IMR-90 (cell line): ENCODE results near the gene KRTAP10-10. TPM values are rescaled to one million over a fixed set of nuclear protein-coding genes. Genes with fewer than 3 reads are reported as not detected.

ENCODE experiments used
- ATAC-seq: fragments of 200-7000 bp; cut with Tn5 transposase; 2 replicates; pipeline ENCODE4 v1.9.1; 2020; ENCODE audit warnings: low read depth, mild to moderate bottlenecking, moderate library complexity
- BruUV-seq: library from RNA; stranded (reverse); fragments of 400-500 nt; replicated peaks from 2 replicates; lab custom pipeline; 2021; lab: Mats Ljungman, UMichigan
- CTCF ChIA-PET: fragments of 300-600 bp; formaldehyde crosslinking; extraction: SDS; loops from one replicate; lab custom pipeline; 2021; ENCODE audit warnings: antibody characterized with exemption; lab: Yijun Ruan, JAX
- POLR2A ChIA-PET: fragments of 300-600 bp; sonication (Branson Sonifier 250); formaldehyde crosslinking; loops from one replicate; lab custom pipeline; 2022; ENCODE audit warnings: antibody characterized with exemption; ENCODE audit not compliant: unreplicated experiment; lab: Charles Lee
- DNase-seq: peaks from one replicate; pipeline ENCODE4 v3.0.0; 2013
- H2AFZ ChIP-seq: replicated peaks from 2 replicates; pipeline ENCODE3; 2013; ENCODE audit warnings: low read length, mild to moderate bottlenecking; ENCODE audit not compliant: poor library complexity
- H2AK5ac ChIP-seq: 2 replicates; pipeline ENCODE4 v1.6.1; 2013; ENCODE audit warnings: low read depth, low read length, inconsistent platforms
- H2AK9ac ChIP-seq: replicated peaks from 2 replicates; pipeline ENCODE3; 2013; ENCODE audit warnings: mild to moderate bottlenecking, low read depth, low read length, moderate library complexity; ENCODE audit not compliant: poor library complexity
- H2BK120ac ChIP-seq: 2 replicates; pipeline ENCODE4 v1.6.1; 2013; ENCODE audit warnings: low read depth, low read length, inconsistent platforms
- H2BK15ac ChIP-seq: 3 replicates; pipeline ENCODE4 v1.6.1; 2013; ENCODE audit warnings: low read depth, low read length, inconsistent platforms
- H2BK20ac ChIP-seq: 2 replicates; pipeline ENCODE4 v1.6.1; 2013; ENCODE audit warnings: low read depth, mild to moderate bottlenecking, inconsistent platforms, low read length, moderate library complexity
- H2BK5ac ChIP-seq: 2 replicates; pipeline ENCODE4 v1.6.1; 2013; ENCODE audit warnings: mild to moderate bottlenecking, low read depth, low read length, inconsistent platforms; ENCODE audit not compliant: poor library complexity, severe bottlenecking
- H3K14ac ChIP-seq: replicated peaks from 2 replicates; pipeline ENCODE4 v1.6.1; 2013; ENCODE audit warnings: low read depth, low read length, inconsistent platforms
- H3K18ac ChIP-seq: 2 replicates; pipeline ENCODE4 v1.6.1; 2013; ENCODE audit warnings: low read depth, low read length, control low read depth
- H3K23ac ChIP-seq: 2 replicates; pipeline ENCODE4 v1.6.1; 2013; ENCODE audit warnings: low read depth, low read length, inconsistent platforms
- H3K27ac ChIP-seq: 2 replicates; pipeline ENCODE4 v1.5.1; 2013; ENCODE audit warnings: mild to moderate bottlenecking, control low read depth, low read length; ENCODE audit not compliant: insufficient read depth
- H3K27me3 ChIP-seq: 2 replicates; pipeline ENCODE4 v1.6.1; 2013; ENCODE audit warnings: low read length; ENCODE audit not compliant: control insufficient read depth, insufficient read depth
- H3K36me3 ChIP-seq: 2 replicates; pipeline ENCODE4 v1.6.1; 2013; ENCODE audit warnings: low read length, mixed read lengths; ENCODE audit not compliant: control insufficient read depth, insufficient read depth
- H3K4ac ChIP-seq: 2 replicates; pipeline ENCODE4 v1.6.1; 2013; ENCODE audit warnings: low read depth, low read length, inconsistent platforms
- H3K4me1 ChIP-seq: 2 replicates; pipeline ENCODE4 v1.6.1; 2013; ENCODE audit warnings: low read length, mixed read lengths; ENCODE audit not compliant: control insufficient read depth, insufficient read depth
- H3K4me2 ChIP-seq: 2 replicates; pipeline ENCODE4 v1.6.1; 2013; ENCODE audit warnings: low read depth, mild to moderate bottlenecking, control low read depth, low read length, moderate library complexity
- H3K4me3 ChIP-seq: 2 replicates; pipeline ENCODE4 v1.5.1; 2013; ENCODE audit warnings: low read depth, mild to moderate bottlenecking, control low read depth, low read length, moderate library complexity; ENCODE audit not compliant: insufficient read depth
- H3K56ac ChIP-seq: 2 replicates; pipeline ENCODE4 v1.6.1; 2013; ENCODE audit warnings: low read length, inconsistent platforms; ENCODE audit not compliant: insufficient read depth; ENCODE audit errors: extremely low read depth
- H3K79me1 ChIP-seq, 2 experiments: 2 replicates each; pipeline ENCODE4 v1.6.1; 2013; ENCODE audit warnings: low read length in 2 of 2, inconsistent platforms in 1 of 2, low read depth in 1 of 2
- H3K9ac ChIP-seq: 2 replicates; pipeline ENCODE4 v1.6.1; 2013; ENCODE audit warnings: low read depth, low read length, control low read depth
- H3K9me1 ChIP-seq: 2 replicates; pipeline ENCODE4 v1.6.1; 2013; ENCODE audit warnings: low read length, inconsistent platforms; ENCODE audit not compliant: insufficient read depth
- H3K9me3 ChIP-seq: 2 replicates; pipeline ENCODE4 v1.6.1; 2013; ENCODE audit warnings: low read length; ENCODE audit not compliant: control insufficient read depth, insufficient read depth
- H4K20me1 ChIP-seq: 2 replicates; pipeline ENCODE4 v1.6.1; 2013; ENCODE audit warnings: low read length, inconsistent platforms; ENCODE audit not compliant: insufficient read depth
- H4K5ac ChIP-seq: 2 replicates; pipeline ENCODE4 v1.6.1; 2013; ENCODE audit warnings: mild to moderate bottlenecking, low read depth, low read length, control low read depth
- H4K8ac ChIP-seq, 2 experiments: 2 replicates each; pipeline ENCODE4 v1.6.1; 2013; ENCODE audit warnings: low read depth in 2 of 2, low read length in 2 of 2, control low read depth in 1 of 2, inconsistent platforms in 1 of 2
- H4K91ac ChIP-seq: 2 replicates; pipeline ENCODE4 v1.6.1; 2013; ENCODE audit warnings: low read depth, low read length, inconsistent platforms; ENCODE audit not compliant: insufficient read depth
- BHLHE40 ChIP-seq: fragments of 150-350 bp; IDR thresholded peaks from 2 replicates; pipeline ENCODE4 v1.6.1; 2016; ENCODE audit warnings: mild to moderate bottlenecking, low read depth, low read length
- CEBPB ChIP-seq: IDR thresholded peaks from 2 replicates; pipeline ENCODE4 v1.6.1; 2012; ENCODE audit warnings: low read depth, low read length, improper control_type of control experiment
- CHD1 ChIP-seq: IDR thresholded peaks from 2 replicates; pipeline ENCODE4 v1.6.1; 2012; ENCODE audit warnings: low read depth, low read length, improper control_type of control experiment
- FOS ChIP-seq: fragments of 150-350 bp; IDR thresholded peaks from 2 replicates; pipeline ENCODE4 v1.6.1; 2016; ENCODE audit warnings: low read depth, low read length
- MAFK ChIP-seq: IDR thresholded peaks from 2 replicates; pipeline ENCODE4 v1.6.1; 2012; ENCODE audit warnings: low read depth, low read length, improper control_type of control experiment
- MAZ ChIP-seq: IDR thresholded peaks from 2 replicates; pipeline ENCODE4 v1.6.1; 2012; ENCODE audit warnings: low read depth, mild to moderate bottlenecking, low read length, improper control_type of control experiment, moderate library complexity, borderline replicate concordance
- MXI1 ChIP-seq: IDR thresholded peaks from 2 replicates; pipeline ENCODE4 v1.6.1; 2012; ENCODE audit warnings: low read depth, mild to moderate bottlenecking, low read length, moderate library complexity, borderline replicate concordance
- NFE2L2 ChIP-seq: fragments of 150-350 bp; IDR thresholded peaks from 2 replicates; pipeline ENCODE4 v1.6.1; 2016; ENCODE audit warnings: low read depth, mild to moderate bottlenecking, low read length
- POLR2A ChIP-seq: IDR thresholded peaks from 2 replicates; pipeline ENCODE4 v1.6.1; 2012; ENCODE audit warnings: mild to moderate bottlenecking, low read depth, low read length
- RAD21 ChIP-seq: IDR thresholded peaks from 2 replicates; pipeline ENCODE4 v1.6.1; 2012; ENCODE audit warnings: low read length, improper control_type of control experiment
- RCOR1 ChIP-seq: IDR thresholded peaks from 2 replicates; pipeline ENCODE4 v1.6.1; 2012; ENCODE audit warnings: mild to moderate bottlenecking, low read length, improper control_type of control experiment; ENCODE audit not compliant: insufficient replicate concordance
- RFX5 ChIP-seq: IDR thresholded peaks from 2 replicates; pipeline ENCODE4 v1.8.0; 2012; ENCODE audit warnings: low read depth, mild to moderate bottlenecking, low read length, moderate library complexity
- SMC3 ChIP-seq: fragments of 150-350 bp; IDR thresholded peaks from 2 replicates; pipeline ENCODE4 v1.6.1; 2016; ENCODE audit warnings: low read depth, mild to moderate bottlenecking, antibody characterized with exemption, low read length, moderate library complexity
- WGBS, 2 experiments: methylation state at CpG; one replicate each; pipeline versions ENCODE4 v1.1.5 to v1.1.7; 2013; ENCODE audit warnings: missing lambda C conversion rate in 2 of 2; ENCODE audit not compliant: insufficient read length in 1 of 2; ENCODE audit errors: extremely low coverage in 2 of 2; 5-methylcytosine and 5-hydroxymethylcytosine counted together
- dilution Hi-C: fragments of 300-500 bp; cut with HindIII; formaldehyde crosslinking; loops from one replicate; pipeline ENCODE4 v1.14.3; 2018; ENCODE audit warnings: low sequenced_read_pairs; ENCODE audit not compliant: unreplicated experiment
- in situ Hi-C: fragments of 300-500 bp; cut with MboI; formaldehyde crosslinking; loops from 3 replicates; pipeline ENCODE4 v1.14.3; 2019; ENCODE audit warnings: low sequenced_read_pairs, inconsistent platforms, mixed read lengths
- intact Hi-C: fragments of 100-400 bp; cut with micrococcal nuclease; formaldehyde crosslinking; loops from 2 replicates; pipeline ENCODE4 v1.10.0; 2022
- polyA plus RNA-seq, 3 experiments: library from polyadenylated mRNA; depleted of rRNA; stranded (reverse); fragments of >200 nt; gene quantifications; 2 replicates each; pipeline ENCODE4 v1.2.3, GENCODE V29; 2012; ENCODE audit warnings: low replicate concordance in 1 of 3
- total RNA-seq: library from RNA; depleted of rRNA; stranded (reverse); fragments of >200 nt; gene quantifications from 2 replicates; pipeline ENCODE4 v1.2.3, GENCODE V29; 2012
- TF ChIP-seq, protein P1 (sequence below): fragments of 150-350 bp; IDR thresholded peaks from 2 replicates; pipeline ENCODE4 v1.6.1; 2016; ENCODE audit warnings: low read depth, mild to moderate bottlenecking, low read length, moderate library complexity, borderline replicate concordance
- TF ChIP-seq, protein P2 (sequence below): conservative IDR thresholded peaks from 2 replicates; pipeline ENCODE4 v1.5.1; 2012; ENCODE audit warnings: mild to moderate bottlenecking, low read depth, low read length, improper control_type of control experiment
- TF ChIP-seq, protein P3 (sequence below): fragments of 150-350 bp; IDR thresholded peaks from 2 replicates; pipeline ENCODE4 v1.6.1; 2017; ENCODE audit warnings: mild to moderate bottlenecking, antibody characterized with exemption, low read length, low read depth

KRTAP10-10 gene
- total and polyA plus RNA-seq, 2 of the 4 experiments (the other 2 are of a cell fraction) = not detected

DNA sequence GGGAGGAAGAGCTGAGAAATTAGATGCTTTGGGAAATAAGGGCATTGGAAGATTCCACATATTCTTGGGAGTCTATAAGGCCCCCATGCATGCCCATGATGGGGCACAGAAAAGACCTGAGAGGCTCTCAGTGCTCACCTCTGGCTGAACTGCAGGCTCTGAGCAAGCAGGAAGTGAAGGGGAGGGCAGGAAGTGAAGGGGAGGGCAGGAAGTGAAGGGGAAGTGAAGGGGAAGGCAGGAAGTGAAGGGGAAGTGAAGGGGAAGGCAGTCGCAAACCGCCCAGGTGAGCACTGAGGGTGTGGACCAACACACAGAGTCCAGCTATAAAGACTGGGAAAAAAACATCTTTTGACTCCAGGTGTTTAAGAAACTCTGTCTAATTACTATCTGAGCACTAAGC lies 6.7 kb upstream of the KRTAP10-10 start:
- no peak overlapping the region for H4K5ac ChIP-seq
- no peak overlapping the region for H2BK15ac ChIP-seq
- no peak overlapping the region for H3K4me3 ChIP-seq
- H3K27me3 ChIP-seq = peaks cover 2% of the 10 kb centered on the region; the same call in 1 of the 2 replicates
- CTCF ChIA-PET = no interaction called here
- no peaks in the 10 kb centered on the region for H3K36me3 ChIP-seq
- ATAC-seq (no peak), DNase-seq (no peak)
- BruUV-seq = no TSS peak
- no peak overlapping the region for H3K9ac ChIP-seq
- H3K4me1 ChIP-seq = no peaks in the 10 kb centered on the region
- H3K14ac ChIP-seq = no peak overlapping the region
- no peak overlapping the region for H3K18ac ChIP-seq
- no peak overlapping the region for H4K8ac ChIP-seq
- no peak overlapping the region for H2BK5ac ChIP-seq
- H3K9me3 ChIP-seq = 0 out of 2 replicates have a peak, but pooled peaks cover 2% of the 10 kb centered on the region
- H3K56ac ChIP-seq = no peak overlapping the region
- no peak overlapping the region for H2BK20ac ChIP-seq
- no peaks in the 10 kb centered on the region for H3K79me1 ChIP-seq
- dilution Hi-C loops = no loop called here
- no peak overlapping the region for H3K4me2 ChIP-seq
- H3K9me1 ChIP-seq = no peaks in the 10 kb centered on the region
- no peak for TF ChIP-seq SMC3
- TF ChIP-seq MAZ = no peak
- TF ChIP-seq MAFK = no peak
- no peak for TF ChIP-seq POLR2A
- no peak for TF ChIP-seq NFE2L2
- TF ChIP-seq, protein P1, sequence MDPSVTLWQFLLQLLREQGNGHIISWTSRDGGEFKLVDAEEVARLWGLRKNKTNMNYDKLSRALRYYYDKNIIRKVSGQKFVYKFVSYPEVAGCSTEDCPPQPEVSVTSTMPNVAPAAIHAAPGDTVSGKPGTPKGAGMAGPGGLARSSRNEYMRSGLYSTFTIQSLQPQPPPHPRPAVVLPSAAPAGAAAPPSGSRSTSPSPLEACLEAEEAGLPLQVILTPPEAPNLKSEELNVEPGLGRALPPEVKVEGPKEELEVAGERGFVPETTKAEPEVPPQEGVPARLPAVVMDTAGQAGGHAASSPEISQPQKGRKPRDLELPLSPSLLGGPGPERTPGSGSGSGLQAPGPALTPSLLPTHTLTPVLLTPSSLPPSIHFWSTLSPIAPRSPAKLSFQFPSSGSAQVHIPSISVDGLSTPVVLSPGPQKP = no peak
- TF ChIP-seq BHLHE40 = no peak
- no peak for TF ChIP-seq CHD1
- TF ChIP-seq FOS = no peak
- TF ChIP-seq, protein P2, sequence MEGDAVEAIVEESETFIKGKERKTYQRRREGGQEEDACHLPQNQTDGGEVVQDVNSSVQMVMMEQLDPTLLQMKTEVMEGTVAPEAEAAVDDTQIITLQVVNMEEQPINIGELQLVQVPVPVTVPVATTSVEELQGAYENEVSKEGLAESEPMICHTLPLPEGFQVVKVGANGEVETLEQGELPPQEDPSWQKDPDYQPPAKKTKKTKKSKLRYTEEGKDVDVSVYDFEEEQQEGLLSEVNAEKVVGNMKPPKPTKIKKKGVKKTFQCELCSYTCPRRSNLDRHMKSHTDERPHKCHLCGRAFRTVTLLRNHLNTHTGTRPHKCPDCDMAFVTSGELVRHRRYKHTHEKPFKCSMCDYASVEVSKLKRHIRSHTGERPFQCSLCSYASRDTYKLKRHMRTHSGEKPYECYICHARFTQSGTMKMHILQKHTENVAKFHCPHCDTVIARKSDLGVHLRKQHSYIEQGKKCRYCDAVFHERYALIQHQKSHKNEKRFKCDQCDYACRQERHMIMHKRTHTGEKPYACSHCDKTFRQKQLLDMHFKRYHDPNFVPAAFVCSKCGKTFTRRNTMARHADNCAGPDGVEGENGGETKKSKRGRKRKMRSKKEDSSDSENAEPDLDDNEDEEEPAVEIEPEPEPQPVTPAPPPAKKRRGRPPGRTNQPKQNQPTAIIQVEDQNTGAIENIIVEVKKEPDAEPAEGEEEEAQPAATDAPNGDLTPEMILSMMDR = no peak
- TF ChIP-seq RCOR1 = no peak
- no peak for TF ChIP-seq RAD21
- TF ChIP-seq, protein P3, sequence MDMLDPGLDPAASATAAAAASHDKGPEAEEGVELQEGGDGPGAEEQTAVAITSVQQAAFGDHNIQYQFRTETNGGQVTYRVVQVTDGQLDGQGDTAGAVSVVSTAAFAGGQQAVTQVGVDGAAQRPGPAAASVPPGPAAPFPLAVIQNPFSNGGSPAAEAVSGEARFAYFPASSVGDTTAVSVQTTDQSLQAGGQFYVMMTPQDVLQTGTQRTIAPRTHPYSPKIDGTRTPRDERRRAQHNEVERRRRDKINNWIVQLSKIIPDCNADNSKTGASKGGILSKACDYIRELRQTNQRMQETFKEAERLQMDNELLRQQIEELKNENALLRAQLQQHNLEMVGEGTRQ = no peak
- TF ChIP-seq CEBPB = no peak
- no peak for TF ChIP-seq RFX5
- TF ChIP-seq MXI1 = no peak
- no peak overlapping the region for H2AK5ac ChIP-seq
- in situ Hi-C loops = no loop called here
- H3K4ac ChIP-seq = no peak overlapping the region
- H2AFZ ChIP-seq = no peak overlapping the region
- H3K23ac ChIP-seq = no peak overlapping the region
- no CpG with 5 or more reads among the region's 2 CpGs for WGBS, 2 experiments
- no peak overlapping the region for H2AK9ac ChIP-seq
- H4K20me1 ChIP-seq = no peaks in the 10 kb centered on the region
- POLR2A ChIA-PET = no interaction called here
- intact Hi-C loops = no loop called here
- no peak overlapping the region for H2BK120ac ChIP-seq
- H4K91ac ChIP-seq = no peak overlapping the region
- H3K27ac ChIP-seq = no peak overlapping the region
